Measurements from ENCODE around the gene KRTAP13-1.

DNA sequence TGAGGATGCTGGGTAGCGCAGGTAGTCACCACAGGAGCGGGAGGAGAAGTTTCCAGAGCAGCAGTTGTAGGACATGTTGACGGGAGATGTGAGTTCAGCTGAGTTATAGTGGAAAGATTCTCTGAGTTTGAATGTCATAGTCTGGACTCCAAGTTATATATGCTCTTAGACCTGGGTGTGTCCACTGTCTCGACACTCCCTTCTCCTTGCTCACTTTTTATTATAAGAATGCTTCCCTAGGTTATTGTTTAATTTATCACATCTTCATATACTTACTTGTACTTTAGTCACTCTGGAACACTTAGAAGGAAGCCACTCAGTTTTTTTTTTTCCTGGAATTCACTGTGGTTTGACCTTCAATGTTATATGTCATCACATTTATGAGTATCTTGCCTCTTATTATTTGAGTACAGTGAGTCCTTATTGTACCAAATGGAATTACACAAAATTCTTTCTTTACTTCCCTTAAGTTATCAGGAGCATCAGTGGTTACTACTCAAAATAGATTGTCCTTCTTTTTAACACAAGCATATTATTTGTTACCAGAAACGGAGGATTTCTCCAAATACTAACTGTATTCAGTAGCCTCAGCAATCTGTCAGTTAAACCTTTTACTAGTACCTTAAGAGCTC, 23.6 kb upstream of the KRTAP13-1 start, which contains the start of gene KRTAP13-2:
- TF ChIP-seq MAZ (IDR thresholded peaks at IDR 0.05; ENCODE audit: borderline replicate concordance, low read depth, low read length), result no peak
- no peak for TF ChIP-seq POLR2A (IDR thresholded peaks at IDR 0.05; ENCODE audit: low read length)
